Fibroblast of the aortic adventitia (primary cell): ENCODE data around the gene GRP. TPM values are rescaled to one million over a fixed set of nuclear protein-coding genes. Genes with fewer than 3 reads are reported as not detected.

Source experiments
- DNase-seq: peaks from one replicate; pipeline ENCODE4 v3.0.0-alpha.2; 2010; ENCODE audit warnings: low read depth
- H3K4me3 ChIP-seq: 2 replicates; pipeline ENCODE4 v1.5.1; 2011; ENCODE audit warnings: low read depth, mild to moderate bottlenecking, control low read depth, low read length, moderate library complexity
- total RNA-seq: library from RNA; depleted of rRNA; stranded (reverse); fragments of >200 nt; gene quantifications from 2 replicates; pipeline ENCODE4 v1.2.3, GENCODE V29; 2012; ENCODE audit warnings: low replicate concordance
- TF ChIP-seq, protein P1 (sequence below): IDR thresholded peaks from 2 replicates; pipeline ENCODE4 v1.5.1; 2011; ENCODE audit warnings: mild to moderate bottlenecking, low read length, control low read depth, inconsistent platforms; ENCODE audit not compliant: insufficient read depth

The GRP gene
- total RNA-seq, 1 donor: not detected

DNA sequence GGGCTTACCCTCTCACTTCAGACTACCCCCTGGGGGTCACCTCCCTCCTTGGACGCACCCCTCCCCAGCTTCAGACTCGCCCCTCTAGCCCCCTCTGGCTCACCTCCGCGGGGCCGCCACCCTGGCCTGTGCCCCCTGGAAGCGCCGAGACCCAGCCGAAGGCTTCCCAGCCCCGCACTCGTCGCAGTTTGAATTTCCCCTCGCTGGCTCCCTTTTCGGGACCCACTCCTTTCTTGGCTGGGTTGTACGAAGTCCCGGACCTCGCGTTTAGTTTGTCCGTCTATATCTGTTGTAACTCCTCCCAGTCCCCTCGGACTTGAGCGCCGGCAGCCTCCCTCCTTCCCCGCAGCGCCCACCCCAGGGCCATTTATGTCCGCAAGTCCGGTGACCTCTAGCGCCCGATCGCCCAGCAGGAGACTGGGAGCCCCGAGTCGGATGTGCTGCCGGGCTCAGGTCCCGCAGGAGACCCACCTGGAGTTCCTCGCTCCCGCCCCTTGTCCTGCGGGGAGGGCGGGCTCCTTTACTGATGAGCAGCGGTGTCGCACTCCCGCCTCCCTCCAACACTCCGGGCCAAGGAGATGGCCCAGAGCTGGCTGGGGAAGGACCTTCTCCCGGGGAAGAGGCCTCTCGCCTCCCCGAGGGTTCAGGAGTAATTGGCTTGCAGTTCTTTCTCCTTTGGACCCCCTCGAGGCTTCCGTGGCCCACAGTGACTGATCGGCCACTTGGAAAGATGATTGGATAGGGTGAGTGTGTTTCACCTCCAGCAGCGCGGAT lies 54.0 kb downstream of the GRP start:
- H3K4me3 ChIP-seq: no peak overlapping the region
- TF ChIP-seq, protein P1, sequence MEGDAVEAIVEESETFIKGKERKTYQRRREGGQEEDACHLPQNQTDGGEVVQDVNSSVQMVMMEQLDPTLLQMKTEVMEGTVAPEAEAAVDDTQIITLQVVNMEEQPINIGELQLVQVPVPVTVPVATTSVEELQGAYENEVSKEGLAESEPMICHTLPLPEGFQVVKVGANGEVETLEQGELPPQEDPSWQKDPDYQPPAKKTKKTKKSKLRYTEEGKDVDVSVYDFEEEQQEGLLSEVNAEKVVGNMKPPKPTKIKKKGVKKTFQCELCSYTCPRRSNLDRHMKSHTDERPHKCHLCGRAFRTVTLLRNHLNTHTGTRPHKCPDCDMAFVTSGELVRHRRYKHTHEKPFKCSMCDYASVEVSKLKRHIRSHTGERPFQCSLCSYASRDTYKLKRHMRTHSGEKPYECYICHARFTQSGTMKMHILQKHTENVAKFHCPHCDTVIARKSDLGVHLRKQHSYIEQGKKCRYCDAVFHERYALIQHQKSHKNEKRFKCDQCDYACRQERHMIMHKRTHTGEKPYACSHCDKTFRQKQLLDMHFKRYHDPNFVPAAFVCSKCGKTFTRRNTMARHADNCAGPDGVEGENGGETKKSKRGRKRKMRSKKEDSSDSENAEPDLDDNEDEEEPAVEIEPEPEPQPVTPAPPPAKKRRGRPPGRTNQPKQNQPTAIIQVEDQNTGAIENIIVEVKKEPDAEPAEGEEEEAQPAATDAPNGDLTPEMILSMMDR: no peak
- no peak for DNase-seq

DNA sequence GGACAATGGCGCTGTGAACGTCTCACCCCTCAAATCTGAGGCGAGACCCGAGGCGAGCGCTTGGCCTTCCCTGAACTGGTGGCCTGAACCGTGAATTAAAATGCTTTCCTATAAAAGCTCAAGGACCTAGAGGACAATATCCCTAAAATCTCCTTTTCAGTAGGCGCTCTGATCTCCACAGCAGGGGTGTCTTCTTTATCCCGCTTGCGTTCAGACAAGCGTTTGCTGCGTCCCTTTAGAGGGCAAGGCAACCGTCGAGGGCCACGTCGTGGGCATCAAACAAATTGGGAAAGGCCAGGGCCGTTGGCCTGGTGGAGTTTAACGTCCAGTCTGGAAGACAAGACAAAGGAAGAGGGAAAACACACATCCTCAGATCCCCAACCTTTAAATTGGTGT lies 54.6 kb downstream of the GRP start:
- H3K4me3 ChIP-seq: no peak overlapping the region
- TF ChIP-seq, protein P1: no peak
- DNase-seq: no peak

DNA sequence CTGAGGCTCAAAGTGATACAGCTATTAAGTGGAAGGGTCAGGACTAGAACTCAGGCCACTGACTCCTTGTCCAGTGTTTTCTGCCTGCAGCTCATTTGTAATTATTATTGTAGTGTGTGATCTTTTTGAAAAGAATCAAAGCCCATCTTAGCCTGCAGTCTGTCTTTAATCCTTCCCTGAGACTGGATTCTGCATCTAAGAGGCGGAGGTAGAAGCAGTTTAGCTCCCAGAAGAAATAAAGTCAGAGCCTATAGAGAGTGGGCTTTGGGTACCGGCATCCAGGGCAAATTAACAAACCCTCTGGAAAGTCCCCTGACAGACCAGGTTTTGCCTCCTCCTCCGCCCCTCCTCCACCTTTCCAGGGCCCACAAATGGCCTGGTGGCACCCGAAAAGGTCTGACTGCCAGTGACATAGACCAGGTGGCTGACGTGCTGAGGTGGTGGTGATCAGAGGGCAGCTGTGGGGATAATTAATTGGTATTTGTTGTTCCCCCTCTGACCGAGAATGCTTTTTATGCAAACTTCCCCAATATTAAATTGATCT lies 55.5 kb downstream of the GRP start:
- TF ChIP-seq, protein P1: no peak
- DNase-seq: no peak
- H3K4me3 ChIP-seq: no peak overlapping the region

DNA sequence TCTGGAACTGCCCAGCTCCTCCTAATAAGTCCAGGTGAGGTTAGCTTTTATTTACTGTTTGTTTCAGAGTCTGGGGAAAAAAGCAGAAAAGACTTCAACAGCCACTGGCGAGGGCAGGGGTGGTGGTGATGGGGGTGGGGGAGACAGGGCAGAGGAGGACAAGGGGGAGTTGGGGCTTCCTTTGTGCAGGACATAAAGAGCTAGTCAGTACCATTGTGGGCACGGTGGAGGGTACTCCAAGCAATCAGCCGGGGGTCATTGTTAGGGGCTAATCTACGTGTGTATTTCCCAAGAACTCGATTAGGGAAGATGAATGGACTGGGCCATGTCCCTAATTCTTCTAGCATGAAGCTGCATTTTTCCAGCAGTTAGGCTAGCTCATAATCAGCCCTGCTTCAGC lies 56.1 kb downstream of the GRP start:
- DNase-seq: no peak
- no peak overlapping the region for H3K4me3 ChIP-seq
- TF ChIP-seq, protein P1: no peak

DNA sequence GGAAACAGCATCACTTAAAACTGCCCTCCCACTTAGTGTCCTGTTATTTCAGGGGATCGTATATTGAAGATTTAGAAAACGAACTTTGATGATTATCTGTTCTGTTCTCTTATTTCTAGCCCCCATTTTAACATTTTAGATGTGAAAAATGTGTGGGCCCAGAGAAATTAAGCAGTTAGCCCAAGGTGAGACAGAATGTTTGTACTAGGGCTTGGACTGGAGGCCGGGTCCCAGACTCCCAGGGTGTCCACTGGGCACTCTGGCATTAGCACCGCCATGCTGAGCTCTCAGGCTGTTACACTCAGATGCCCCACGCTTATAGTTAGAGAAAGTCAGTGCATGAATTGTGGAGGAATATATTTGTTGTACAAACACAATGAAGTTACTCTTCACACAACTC lies 58.8 kb downstream of the GRP start:
- no peak overlapping the region for H3K4me3 ChIP-seq
- TF ChIP-seq, protein P1: no peak

DNA sequence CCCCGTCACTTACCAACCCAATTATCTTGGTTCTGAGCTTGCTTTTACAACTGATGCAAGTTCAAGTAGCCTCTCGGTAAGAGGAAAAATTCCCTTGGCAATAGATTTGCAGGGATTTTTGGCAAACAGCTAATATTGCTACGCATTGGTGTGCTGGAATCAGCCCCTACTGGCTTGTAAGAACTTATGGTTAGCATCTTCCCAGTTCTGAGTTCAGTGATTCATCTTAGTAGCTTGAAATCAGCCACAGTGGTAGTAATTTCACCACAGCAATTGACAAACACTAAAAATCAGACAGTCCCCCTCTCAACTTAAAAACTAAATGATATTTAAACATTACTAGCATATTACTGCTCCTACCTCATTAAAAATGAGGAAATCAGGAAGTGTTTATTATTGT lies 59.2 kb downstream of the GRP start:
- TF ChIP-seq, protein P1: no peak
- no peak overlapping the region for H3K4me3 ChIP-seq
- DNase-seq: peak; percentile 41

More for the DNA sequence above, 58.8 kb downstream of the GRP start:
- DNase-seq: no peak

- TF ChIP-seq, protein P1: no peak
- no peak for DNase-seq
Observed at GRCh38 chr18:59279722-59280121, 59.8 kb downstream of the GRP start.

More at GRCh38 chr18:59279722-59280121, 59.8 kb downstream of the GRP start:
- no peak overlapping the region for H3K4me3 ChIP-seq
